Stimulated activated naive CD8-positive, alpha-beta T cell treated with anti-CD3 and anti-CD28 coated beads, Interleukin-15, Interleukin-2, amounts not matched to agents 100 ng/mL and 50 ng/mL, for 24 hours (primary cell): ENCODE data around the gene CYYR1.

Source experiments
- H3K27ac Mint-ChIP-seq: one replicate; pipeline ENCODE4 v1.8.0; 2021; ENCODE audit warnings: mild to moderate bottlenecking, mixed read lengths
- H3K27me3 Mint-ChIP-seq: one replicate; pipeline ENCODE4 v1.8.0; 2021; ENCODE audit warnings: mixed read lengths
- H3K36me3 Mint-ChIP-seq: one replicate; pipeline ENCODE4 v1.8.0; 2021; ENCODE audit warnings: low read depth, mixed read lengths
- H3K4me1 Mint-ChIP-seq: one replicate; pipeline ENCODE4 v1.8.0; 2021; ENCODE audit warnings: low read depth, mixed read lengths
- H3K4me3 Mint-ChIP-seq: one replicate; pipeline ENCODE4 v1.8.0; 2021; ENCODE audit warnings: mild to moderate bottlenecking, mixed read lengths
- H3K9me3 Mint-ChIP-seq: one replicate; pipeline ENCODE4 v1.8.0; 2021; ENCODE audit warnings: mixed read lengths

CYYR1 gene

DNA sequence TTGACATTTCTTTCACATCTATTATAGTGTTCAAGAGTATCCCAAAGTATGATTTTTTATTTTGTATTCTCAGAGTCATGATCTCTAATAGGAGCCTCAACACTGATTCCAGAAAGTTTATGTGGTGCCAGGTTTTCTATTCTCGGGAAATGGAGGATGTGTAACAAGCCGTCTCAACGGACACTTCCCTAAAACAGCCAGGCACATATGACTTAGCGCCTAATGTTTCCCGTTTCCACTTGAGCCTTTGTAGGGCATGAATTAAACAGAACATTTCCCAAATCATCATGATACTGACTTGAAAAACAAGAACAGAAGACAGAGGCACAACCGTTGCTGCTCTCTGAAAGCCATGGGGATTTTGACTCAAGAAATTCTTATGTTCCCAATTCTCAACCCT lies 8.0 kb downstream of the CYYR1 start:
- H3K27me3 Mint-ChIP-seq, result peaks cover 9% of the 10 kb centered on the region
- no peaks in the 10 kb centered on the region for H3K4me1 Mint-ChIP-seq
- H3K36me3 Mint-ChIP-seq, result no peaks in the 10 kb centered on the region

DNA sequence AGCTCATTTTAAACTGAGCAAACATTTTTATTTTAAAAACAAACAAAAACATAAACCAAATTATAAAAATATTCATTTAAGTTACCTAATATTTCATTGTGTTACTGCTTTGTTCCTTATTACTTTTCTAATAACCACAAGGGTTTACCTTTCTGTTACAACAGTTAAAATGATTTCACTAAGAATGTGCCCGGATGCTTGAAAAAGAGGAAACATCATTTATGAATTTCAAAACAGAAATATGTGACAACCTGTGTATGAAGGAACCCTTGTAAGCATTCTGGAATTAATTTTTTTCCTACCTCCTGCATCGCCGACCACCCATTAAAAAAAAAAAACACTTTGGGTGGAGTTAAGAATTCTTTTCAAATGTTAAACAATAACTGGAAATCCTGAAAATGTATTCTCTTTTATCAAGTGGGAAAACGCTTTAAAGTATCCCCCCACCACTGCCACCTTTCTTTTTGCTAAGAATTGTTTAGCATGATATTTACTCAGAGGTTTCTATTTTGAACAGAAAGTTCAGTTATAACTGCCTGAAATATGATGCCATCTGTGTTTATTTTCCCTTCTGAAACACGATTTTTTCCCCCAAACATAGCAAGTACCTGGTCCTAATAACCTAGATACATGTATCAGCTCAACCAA lies 9.1 kb downstream of the CYYR1 start:
- Mint-ChIP-seq H3K36me3 (no peaks in the 10 kb centered on the region), H3K9me3 (peaks cover 5% of the 10 kb centered on the region), H3K27me3 (peaks cover 6% of the 10 kb centered on the region), H3K4me3 (no peak overlapping the region), H3K27ac (no peak overlapping the region), H3K4me1 (no peaks in the 10 kb centered on the region)

More for the DNA sequence above, 8.0 kb downstream of the CYYR1 start:
- Mint-ChIP-seq H3K27ac (no peak overlapping the region), H3K4me3 (no peak overlapping the region), H3K9me3 (peaks cover 6% of the 10 kb centered on the region)

GRCh38 chr21:26560612-26561011 lies 12.5 kb downstream of the CYYR1 start:
- no peaks in the 10 kb centered on the region for H3K36me3 Mint-ChIP-seq
- no peaks in the 10 kb centered on the region for H3K4me1 Mint-ChIP-seq
- no peak overlapping the region for H3K27ac Mint-ChIP-seq
- H3K9me3 Mint-ChIP-seq, result no peaks in the 10 kb centered on the region
- no peak overlapping the region for H3K4me3 Mint-ChIP-seq
- H3K27me3 Mint-ChIP-seq, result no peaks in the 10 kb centered on the region

- Mint-ChIP-seq H3K9me3 (no peaks in the 10 kb centered on the region), H3K27ac (no peak overlapping the region), H3K4me1 (no peaks in the 10 kb centered on the region), H3K36me3 (no peaks in the 10 kb centered on the region), H3K4me3 (no peak overlapping the region), H3K27me3 (no peaks in the 10 kb centered on the region)
These were observed 14.0 kb downstream of the CYYR1 start for GRCh38 chr21:26559099-26559498.

DNA sequence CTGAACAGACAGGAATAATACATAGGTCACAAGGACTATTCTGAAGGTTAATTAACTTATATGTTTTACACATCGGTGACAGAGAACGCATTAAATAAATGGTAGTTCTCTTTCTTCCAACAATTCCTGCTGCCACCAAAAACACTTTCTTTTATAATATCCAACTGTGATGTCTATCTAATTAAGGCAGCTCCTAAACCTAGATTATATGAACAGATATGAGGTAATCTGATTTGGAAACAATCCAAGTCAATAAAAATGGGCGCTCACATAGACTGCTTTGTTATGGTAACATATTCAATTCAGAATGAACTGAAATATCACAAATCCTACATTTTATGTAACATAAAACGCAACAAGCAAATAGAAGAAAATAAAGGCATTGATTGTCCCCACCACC lies 16.0 kb downstream of the CYYR1 start:
- H3K4me1 Mint-ChIP-seq, result no peaks in the 10 kb centered on the region
- H3K36me3 Mint-ChIP-seq, result no peaks in the 10 kb centered on the region
- H3K4me3 Mint-ChIP-seq, result no peak overlapping the region

GRCh38 chr21:26555540-26556146 lies 17.4 kb downstream of the CYYR1 start:
- Mint-ChIP-seq H3K36me3 (no peaks in the 10 kb centered on the region), H3K4me3 (no peak overlapping the region), H3K4me1 (no peaks in the 10 kb centered on the region), H3K9me3 (no peaks in the 10 kb centered on the region), H3K27me3 (no peaks in the 10 kb centered on the region), H3K27ac (no peak overlapping the region)

More for the DNA sequence above, 16.0 kb downstream of the CYYR1 start:
- no peak overlapping the region for H3K27ac Mint-ChIP-seq
- no peaks in the 10 kb centered on the region for H3K9me3 Mint-ChIP-seq
- no peaks in the 10 kb centered on the region for H3K27me3 Mint-ChIP-seq

DNA sequence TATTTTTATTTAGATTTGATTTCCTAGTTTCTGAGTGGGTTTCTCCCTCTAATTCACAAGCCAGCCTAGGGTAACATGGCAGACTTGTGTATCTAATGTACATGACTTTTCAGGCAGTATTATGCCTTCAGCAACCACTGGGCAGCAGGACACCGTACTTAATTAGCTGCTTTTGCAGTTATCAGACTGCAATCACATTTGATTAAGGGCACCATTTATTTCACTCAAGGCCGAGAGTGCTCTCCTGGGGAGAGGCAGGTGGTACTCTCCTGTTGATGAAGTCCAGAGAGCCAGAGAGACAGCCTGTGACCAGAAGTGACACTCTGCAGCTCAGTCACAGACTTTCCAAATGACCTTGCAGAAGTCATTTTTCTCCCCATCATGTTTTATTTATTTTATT lies 18.7 kb downstream of the CYYR1 start:
- Mint-ChIP-seq H3K27me3 (no peaks in the 10 kb centered on the region), H3K36me3 (no peaks in the 10 kb centered on the region), H3K27ac (no peak overlapping the region), H3K4me1 (no peaks in the 10 kb centered on the region), H3K4me3 (no peak overlapping the region), H3K9me3 (no peaks in the 10 kb centered on the region)

- Mint-ChIP-seq H3K9me3 (no peaks in the 10 kb centered on the region), H3K27me3 (no peaks in the 10 kb centered on the region), H3K4me1 (no peaks in the 10 kb centered on the region), H3K36me3 (no peaks in the 10 kb centered on the region), H3K4me3 (no peak overlapping the region), H3K27ac (no peak overlapping the region)
These were observed 19.2 kb downstream of the CYYR1 start for GRCh38 chr21:26553898-26554297.

GRCh38 chr21:26550326-26550725 lies 22.8 kb downstream of the CYYR1 start:
- no peak overlapping the region for H3K27ac Mint-ChIP-seq
- no peaks in the 10 kb centered on the region for H3K36me3 Mint-ChIP-seq
- H3K27me3 Mint-ChIP-seq, result no peaks in the 10 kb centered on the region
- no peaks in the 10 kb centered on the region for H3K4me1 Mint-ChIP-seq
- H3K9me3 Mint-ChIP-seq, result peaks cover 6% of the 10 kb centered on the region
- no peak overlapping the region for H3K4me3 Mint-ChIP-seq

GRCh38 chr21:26546446-26547097 lies 26.5 kb downstream of the CYYR1 start:
- Mint-ChIP-seq H3K27ac (no peak overlapping the region), H3K36me3 (no peaks in the 10 kb centered on the region), H3K4me1 (no peaks in the 10 kb centered on the region), H3K9me3 (peaks cover 6% of the 10 kb centered on the region), H3K27me3 (no peaks in the 10 kb centered on the region), H3K4me3 (no peak overlapping the region)

GRCh38 chr21:26544201-26544775 lies 28.8 kb downstream of the CYYR1 start:
- Mint-ChIP-seq H3K27me3 (no peaks in the 10 kb centered on the region), H3K27ac (no peak overlapping the region), H3K9me3 (peaks cover 6% of the 10 kb centered on the region), H3K4me3 (no peak overlapping the region), H3K4me1 (no peaks in the 10 kb centered on the region), H3K36me3 (no peaks in the 10 kb centered on the region)

GRCh38 chr21:26540651-26541050 lies 32.4 kb downstream of the CYYR1 start:
- Mint-ChIP-seq H3K27me3 (no peaks in the 10 kb centered on the region), H3K9me3 (peaks cover 5% of the 10 kb centered on the region), H3K36me3 (no peaks in the 10 kb centered on the region), H3K4me3 (no peak overlapping the region), H3K4me1 (no peaks in the 10 kb centered on the region), H3K27ac (no peak overlapping the region)

DNA sequence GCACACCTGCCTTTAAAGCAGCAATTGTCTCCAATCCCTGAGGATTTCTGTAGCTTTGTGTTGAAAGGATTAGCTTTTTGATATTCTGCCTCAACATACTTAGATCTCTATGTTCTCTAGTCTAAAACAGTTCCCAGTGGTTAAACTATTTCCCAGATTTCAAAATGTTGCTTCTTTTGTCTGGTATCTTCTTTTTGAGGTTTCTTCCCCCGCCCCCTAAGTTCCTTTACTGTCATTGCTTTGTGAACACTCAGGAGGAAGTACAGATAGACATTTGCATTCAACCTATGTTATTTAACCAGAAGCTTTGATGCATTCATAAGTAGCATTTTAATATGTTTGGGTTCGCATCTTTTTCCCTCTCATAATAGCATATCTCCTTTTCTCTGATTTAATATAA lies 33.5 kb downstream of the CYYR1 start:
- H3K36me3 Mint-ChIP-seq, result no peaks in the 10 kb centered on the region
- H3K27me3 Mint-ChIP-seq, result no peaks in the 10 kb centered on the region
- H3K4me3 Mint-ChIP-seq, result no peak overlapping the region
- peaks cover 6% of the 10 kb centered on the region for H3K9me3 Mint-ChIP-seq
- H3K27ac Mint-ChIP-seq, result no peak overlapping the region
- no peaks in the 10 kb centered on the region for H3K4me1 Mint-ChIP-seq

- no peaks in the 10 kb centered on the region for H3K27me3 Mint-ChIP-seq
- no peaks in the 10 kb centered on the region for H3K36me3 Mint-ChIP-seq
- peaks cover 6% of the 10 kb centered on the region for H3K9me3 Mint-ChIP-seq
- H3K27ac Mint-ChIP-seq, result no peak overlapping the region
- H3K4me1 Mint-ChIP-seq, result no peaks in the 10 kb centered on the region
- no peak overlapping the region for H3K4me3 Mint-ChIP-seq
These were observed 38.6 kb downstream of the CYYR1 start for GRCh38 chr21:26534517-26534916.

GRCh38 chr21:26532208-26532607 lies 40.9 kb downstream of the CYYR1 start:
- Mint-ChIP-seq H3K9me3 (peaks cover 6% of the 10 kb centered on the region), H3K4me3 (no peak overlapping the region), H3K27ac (no peak overlapping the region), H3K4me1 (no peaks in the 10 kb centered on the region), H3K27me3 (no peaks in the 10 kb centered on the region), H3K36me3 (no peaks in the 10 kb centered on the region)
